DND-41 (cell line): ENCODE results near the gene DBNDD1.

Experiments used
- EZH2 ChIP-seq: IDR thresholded peaks from 3 replicates; pipeline ENCODE4 v1.6.1; 2012; ENCODE audit warnings: borderline replicate concordance, low read depth, mild to moderate bottlenecking, moderate library complexity, low read length, inconsistent platforms; ENCODE audit not compliant: severe bottlenecking
- TF ChIP-seq, protein P1 (sequence below): IDR thresholded peaks from 2 replicates; pipeline ENCODE4 v1.5.1; 2012; ENCODE audit warnings: borderline replicate concordance, low read length, moderate library complexity, mild to moderate bottlenecking; ENCODE audit not compliant: poor library complexity, severe bottlenecking; ENCODE audit errors: extremely low read depth

DNA sequence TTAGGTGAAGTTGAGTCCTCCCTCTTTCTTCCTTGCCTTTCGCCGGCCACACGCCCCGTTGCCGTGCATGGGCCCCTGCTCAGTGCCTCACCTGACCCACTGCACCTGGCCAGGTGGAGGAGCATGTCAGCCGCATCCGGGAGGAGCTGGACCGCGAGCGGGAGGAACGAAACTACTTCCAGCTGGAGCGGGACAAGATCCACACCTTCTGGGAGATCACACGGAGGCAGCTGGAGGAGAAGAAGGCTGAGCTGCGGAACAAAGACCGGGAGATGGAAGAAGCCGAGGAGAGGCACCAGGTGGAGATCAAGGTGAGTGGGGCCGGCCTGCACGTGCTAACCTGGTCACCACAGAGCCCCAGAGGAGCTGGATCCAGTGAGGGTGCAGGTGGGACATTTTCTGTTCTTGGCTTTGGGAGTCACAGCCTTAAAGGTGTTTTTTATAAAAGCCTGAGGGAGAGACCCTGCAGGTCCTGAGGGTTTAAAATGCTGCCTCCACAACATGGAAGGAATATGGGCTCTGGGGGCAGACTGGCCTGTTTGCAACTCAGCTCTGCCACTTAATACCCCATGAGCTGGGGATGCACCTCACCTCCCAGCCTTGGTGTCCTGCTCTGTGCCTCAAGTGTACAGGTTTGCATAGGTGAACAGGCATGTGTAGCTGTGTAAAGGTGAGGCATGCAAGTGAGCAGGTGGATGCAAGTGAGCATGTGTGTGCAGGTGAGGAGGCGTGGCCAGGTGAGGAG lies 12.1 kb upstream of the DBNDD1 start:
- TF ChIP-seq, protein P1, sequence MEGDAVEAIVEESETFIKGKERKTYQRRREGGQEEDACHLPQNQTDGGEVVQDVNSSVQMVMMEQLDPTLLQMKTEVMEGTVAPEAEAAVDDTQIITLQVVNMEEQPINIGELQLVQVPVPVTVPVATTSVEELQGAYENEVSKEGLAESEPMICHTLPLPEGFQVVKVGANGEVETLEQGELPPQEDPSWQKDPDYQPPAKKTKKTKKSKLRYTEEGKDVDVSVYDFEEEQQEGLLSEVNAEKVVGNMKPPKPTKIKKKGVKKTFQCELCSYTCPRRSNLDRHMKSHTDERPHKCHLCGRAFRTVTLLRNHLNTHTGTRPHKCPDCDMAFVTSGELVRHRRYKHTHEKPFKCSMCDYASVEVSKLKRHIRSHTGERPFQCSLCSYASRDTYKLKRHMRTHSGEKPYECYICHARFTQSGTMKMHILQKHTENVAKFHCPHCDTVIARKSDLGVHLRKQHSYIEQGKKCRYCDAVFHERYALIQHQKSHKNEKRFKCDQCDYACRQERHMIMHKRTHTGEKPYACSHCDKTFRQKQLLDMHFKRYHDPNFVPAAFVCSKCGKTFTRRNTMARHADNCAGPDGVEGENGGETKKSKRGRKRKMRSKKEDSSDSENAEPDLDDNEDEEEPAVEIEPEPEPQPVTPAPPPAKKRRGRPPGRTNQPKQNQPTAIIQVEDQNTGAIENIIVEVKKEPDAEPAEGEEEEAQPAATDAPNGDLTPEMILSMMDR = peak; percentile 0
- no peak for TF ChIP-seq EZH2
